Keratinocyte (primary cell): Measurements from ENCODE around the gene ZBTB45.

Source experiments
- CTCF ChIP-seq, 3 experiments: IDR thresholded peaks in 1 of 3; conservative IDR thresholded peaks in 1 of 3; optimal IDR thresholded peaks in 1 of 3; 2 replicates in 2 of 3; 3 replicates in 1 of 3; pipeline versions ENCODE3 to v1.5.1; 2011; ENCODE audit warnings: low read length in 3 of 3, mild to moderate bottlenecking in 3 of 3, moderate library complexity in 2 of 3, control low read depth in 1 of 3, inconsistent platforms in 1 of 3; ENCODE audit not compliant: insufficient read depth in 2 of 3; ENCODE audit errors: extremely low read depth in 1 of 3
- EZH2 ChIP-seq: IDR thresholded peaks from one replicate; pipeline ENCODE4 v1.6.1; 2012; ENCODE audit warnings: inconsistent platforms, mild to moderate bottlenecking, low read length, moderate library complexity

GRCh38 chr19:58558623-58559274, 39.1 kb upstream of the ZBTB45 start:
- TF ChIP-seq CTCF (optimal IDR thresholded peaks at IDR 0.05 in 1 of 3, IDR thresholded peaks at IDR 0.05 in 1 of 3, conservative IDR thresholded peaks at IDR 0.05 in 1 of 3; ENCODE audit: extremely low read depth in 1 of 3, insufficient read depth in 2 of 3, low read length in 3 of 3) (no peak), EZH2 (no peak)
